GM12878 (cell line): Measurements from ENCODE around the gene C11orf97. TPM values are rescaled to one million over a fixed set of nuclear protein-coding genes. Genes with fewer than 3 reads are reported as not detected.

Experiments
- ATAC-seq: fragments of 200-7000 bp; cut with Tn5 transposase; 3 replicates; pipeline ENCODE4 v1.9.1; 2020; ENCODE audit warnings: mild to moderate bottlenecking, moderate library complexity
- BruUV-seq: library from RNA; stranded (reverse); fragments of 400-500 nt; replicated peaks from 2 replicates; lab custom pipeline; 2021; lab: Mats Ljungman, UMichigan
- CTCF ChIA-PET: fragments of 300-600 bp; sonication (Branson Sonifier 250); formaldehyde crosslinking; extraction: SDS; loops from one replicate; lab custom pipeline; 2021; ENCODE audit warnings: inconsistent platforms; lab: Yijun Ruan, JAX
- POLR2A ChIA-PET: fragments of 350-600 bp; formaldehyde crosslinking; extraction: SDS; loops from one replicate; lab custom pipeline; 2021; ENCODE audit warnings: inconsistent platforms; lab: Charles Lee
- RAD21 ChIA-PET: fragments of 300-600 bp; sonication (Branson Sonifier 250); formaldehyde crosslinking; loops from one replicate; lab custom pipeline; 2023; ENCODE audit warnings: antibody characterized with exemption; ENCODE audit not compliant: unreplicated experiment; lab: Charles Lee
- SMC1A ChIA-PET: fragments of 300-600 bp; sonication (Branson Sonifier 250); formaldehyde crosslinking; loops from one replicate; lab custom pipeline; 2023; ENCODE audit not compliant: unreplicated experiment, uncharacterized antibody; lab: Charles Lee
- DNase-seq: peaks from one replicate; pipeline ENCODE4 v3.0.0-alpha.2; 2011; ENCODE audit warnings: low read depth, low spot score
- FAIRE-seq: peaks from 3 replicates; lab custom pipeline; 2011; peaks lifted over from hg19 to GRCh38; lab: Jason Lieb, UNC
- H2AFZ ChIP-seq: 2 replicates; pipeline ENCODE4 v1.6.0; 2011; ENCODE audit warnings: low read depth, low read length, control low read depth; ENCODE audit not compliant: control insufficient read depth
- H3K27ac ChIP-seq: 2 replicates; pipeline ENCODE4 v1.5.1; 2011; ENCODE audit warnings: control low read depth; ENCODE audit not compliant: control insufficient read depth, insufficient read depth
- H3K27me3 ChIP-seq, 2 experiments: replicated peaks in 1 of 2; 2 replicates each; pipeline versions ENCODE4 v1.6.0 to v1.6.1; 2011; ENCODE audit warnings: low read length in 1 of 2; ENCODE audit not compliant: control insufficient read depth in 2 of 2, insufficient read depth in 2 of 2
- H3K36me3 ChIP-seq, 2 experiments: 2 replicates each; pipeline ENCODE4 v1.5.1; 2011; ENCODE audit warnings: low read length in 1 of 2; ENCODE audit not compliant: control insufficient read depth in 2 of 2, insufficient read depth in 2 of 2
- H3K4me1 ChIP-seq: 2 replicates; pipeline ENCODE4 v1.6.1; 2011; ENCODE audit warnings: mild to moderate bottlenecking, low read length, moderate library complexity, mixed read lengths; ENCODE audit not compliant: control insufficient read depth, insufficient read depth
- H3K4me2 ChIP-seq: 2 replicates; pipeline ENCODE4 v1.6.0; 2011; ENCODE audit warnings: control low read depth; ENCODE audit not compliant: control insufficient read depth, insufficient read depth
- H3K4me3 ChIP-seq: fragments of 200-600 bp; sonication (generic); 2 replicates; pipeline ENCODE4 v1.5.1; 2016
- H3K79me2 ChIP-seq: 2 replicates; pipeline ENCODE4 v1.6.0; 2011; ENCODE audit warnings: low read length; ENCODE audit not compliant: control insufficient read depth, insufficient read depth
- H3K9ac ChIP-seq: 2 replicates; pipeline ENCODE4 v1.8.0; 2011; ENCODE audit warnings: low read length, control low read depth, mixed read lengths; ENCODE audit not compliant: control insufficient read depth, insufficient read depth
- H3K9me3 ChIP-seq: replicated peaks from 3 replicates; pipeline ENCODE4 v1.5.1; 2011; ENCODE audit warnings: mild to moderate bottlenecking, low read length; ENCODE audit not compliant: control insufficient read depth, insufficient read depth
- H4K20me1 ChIP-seq: 2 replicates; pipeline ENCODE4 v1.6.0; 2011; ENCODE audit not compliant: control insufficient read depth, insufficient read depth
- ATF3 ChIP-seq: IDR thresholded peaks from 2 replicates; pipeline ENCODE4 v1.6.1; 2011; ENCODE audit warnings: low read depth, mild to moderate bottlenecking, low read length, moderate library complexity, borderline replicate concordance; ENCODE audit errors: extremely low read depth
- CHD2 ChIP-seq: IDR thresholded peaks from 2 replicates; pipeline ENCODE4 v1.6.1; 2011; ENCODE audit warnings: low read depth, low read length, improper control_type of control experiment, borderline replicate concordance
- NRF1 ChIP-seq: conservative IDR thresholded peaks from 2 replicates; pipeline ENCODE4 v1.6.1; 2011; ENCODE audit warnings: mild to moderate bottlenecking, low read depth, low read length, improper control_type of control experiment
- RELA ChIP-seq: fragments of 450-650 bp; IDR thresholded peaks from 2 replicates; pipeline ENCODE4 v1.8.0; 2014; ENCODE audit warnings: borderline replicate concordance; ENCODE audit not compliant: partially characterized antibody
- SREBF1 ChIP-seq: IDR thresholded peaks from 2 replicates; pipeline ENCODE4 v1.6.1; 2012; ENCODE audit warnings: mild to moderate bottlenecking, low read length
- ZBTB11 ChIP-seq: fragments of 450-650 bp; formaldehyde crosslinking; IDR thresholded peaks from 2 replicates; pipeline ENCODE4 v1.5.0; 2022; ENCODE audit warnings: mild to moderate bottlenecking, missing genetic modification characterization
- WGBS: methylation state at CpG from one replicate; pipeline ENCODE4 v1.1.6; 2016; ENCODE audit warnings: low lambda C conversion rate; ENCODE audit not compliant: insufficient replicate concordance, insufficient coverage; ENCODE audit errors: missing lambda C conversion rate; 5-methylcytosine and 5-hydroxymethylcytosine counted together
- in situ Hi-C: fragments of 300-500 bp; cut with MboI; formaldehyde crosslinking; loops from 9 replicates; pipeline ENCODE4 v1.14.3; 2018; ENCODE audit warnings: mixed read lengths
- intact Hi-C: fragments of 100-400 bp; cut with micrococcal nuclease; formaldehyde crosslinking; loops from one replicate; pipeline ENCODE4 v1.14.2; 2022; ENCODE audit not compliant: unreplicated experiment
- polyA plus RNA-seq, 11 experiments: library from polyadenylated mRNA; depleted of rRNA in 4 of 11; unstranded in 6 of 11; stranded (reverse) in 5 of 11; fragments of >200 nt; fragmentation: Nextera tagmentation in 4 of 11; fragmentation: Illumina TruSeq in 1 of 11; extraction: Ambion mirVana in 4 of 11; extraction: Trizol in 1 of 11; gene quantifications; 1 replicate in 1 of 11; 2 replicates in 10 of 11; pipeline versions ENCODE4 v1.2.1 to v1.2.3, GENCODE V29; 2011 to 2016; ENCODE audit warnings: inconsistent platforms in 2 of 11, missing spikeins in 2 of 11, low read depth in 1 of 11
- total RNA-seq, 4 experiments: library from RNA; depleted of rRNA in 3 of 4; stranded (reverse); fragments of >200 nt in 3 of 4; fragmentation: Illumina TruSeq in 1 of 4; extraction: Trizol in 1 of 4; gene quantifications; 2 replicates each; pipeline versions ENCODE4 v1.2.1 to v1.2.3, GENCODE V29; 2013 to 2021

The C11orf97 gene
- total and polyA plus RNA-seq, 10 of the 15 experiments (the other 5 are each of a cell fraction or from before 2014, with no cell fraction given): not detected

GRCh38 chr11:94518300-94518699 lies 6.0 kb downstream of the C11orf97 start:
- H3K27me3 ChIP-seq: no peaks in the 10 kb centered on the region
- TF ChIP-seq ATF3 (no peak), RELA (no peak), SREBF1 (no peak), NRF1 (no peak), ZBTB11 (CRISPR knock-in tag) (no peak), CHD2 (no peak)
- TF ChIP-seq, all 136 proteins: peak for 0
- Histone ChIP-seq H3K4me1 (no peaks in the 10 kb centered on the region), H4K20me1 (no peaks in the 10 kb centered on the region), H3K4me2 (no peak overlapping the region), H3K9ac (no peak overlapping the region), H2AFZ (no peak overlapping the region), H3K4me3 (no peak overlapping the region), H3K79me2 (no peaks in the 10 kb centered on the region), H3K27ac (no peak overlapping the region), H3K9me3 (no peaks in the 10 kb centered on the region), H3K36me3 (no peaks in the 10 kb centered on the region)
- ChIA-PET CTCF (interaction anchor here (1.0 to 15.7 kb wide), 8 partner anchors 8 to 380 kb away, joined by 4 to 337 read pairs (median 17); no protein-coding TSS in a partner anchor), SMC1A (interaction anchor here (1.4 to 13.5 kb wide), 5 partner anchors 11 to 85 kb away, joined by 3 to 216 read pairs (median 145); no protein-coding TSS in a partner anchor), POLR2A (interaction anchor here (1.7 kb wide), 1 partner anchor 84 kb away, joined by 3 read pairs; no protein-coding TSS in a partner anchor), RAD21 (interaction anchor here (1.2 to 6.5 kb wide), 3 partner anchors 67 to 85 kb away, joined by 3 to 121 read pairs (median 55); no protein-coding TSS in a partner anchor)
- DNase-seq: no peak
- in situ Hi-C loops: no loop called here
- WGBS: 9% methylated on average over 4 of the region's 4 CpGs
- FAIRE-seq: no peak
- intact Hi-C loops: loop anchor here (2.0 to 10.0 kb wide), 2 partner anchors 237 to 379 kb away; no protein-coding TSS in a partner anchor
- BruUV-seq: no TSS peak
- no peak for ATAC-seq
